A549 treated with Mapracorat at 1 μM for 4 hours (cell line): ENCODE measurements around the gene GPR155. TPM values are rescaled to one million over a fixed set of nuclear protein-coding genes. Genes with fewer than 3 reads are reported as not detected.

Experiments
- total RNA-seq: library from RNA; stranded (reverse); fragments of 200-300 nt; extraction: Qiagen RNA extraction; gene quantifications from 5 replicates; pipeline ENCODE4 v1.2.3, GENCODE V29; 2022

GPR155 gene, protein sequence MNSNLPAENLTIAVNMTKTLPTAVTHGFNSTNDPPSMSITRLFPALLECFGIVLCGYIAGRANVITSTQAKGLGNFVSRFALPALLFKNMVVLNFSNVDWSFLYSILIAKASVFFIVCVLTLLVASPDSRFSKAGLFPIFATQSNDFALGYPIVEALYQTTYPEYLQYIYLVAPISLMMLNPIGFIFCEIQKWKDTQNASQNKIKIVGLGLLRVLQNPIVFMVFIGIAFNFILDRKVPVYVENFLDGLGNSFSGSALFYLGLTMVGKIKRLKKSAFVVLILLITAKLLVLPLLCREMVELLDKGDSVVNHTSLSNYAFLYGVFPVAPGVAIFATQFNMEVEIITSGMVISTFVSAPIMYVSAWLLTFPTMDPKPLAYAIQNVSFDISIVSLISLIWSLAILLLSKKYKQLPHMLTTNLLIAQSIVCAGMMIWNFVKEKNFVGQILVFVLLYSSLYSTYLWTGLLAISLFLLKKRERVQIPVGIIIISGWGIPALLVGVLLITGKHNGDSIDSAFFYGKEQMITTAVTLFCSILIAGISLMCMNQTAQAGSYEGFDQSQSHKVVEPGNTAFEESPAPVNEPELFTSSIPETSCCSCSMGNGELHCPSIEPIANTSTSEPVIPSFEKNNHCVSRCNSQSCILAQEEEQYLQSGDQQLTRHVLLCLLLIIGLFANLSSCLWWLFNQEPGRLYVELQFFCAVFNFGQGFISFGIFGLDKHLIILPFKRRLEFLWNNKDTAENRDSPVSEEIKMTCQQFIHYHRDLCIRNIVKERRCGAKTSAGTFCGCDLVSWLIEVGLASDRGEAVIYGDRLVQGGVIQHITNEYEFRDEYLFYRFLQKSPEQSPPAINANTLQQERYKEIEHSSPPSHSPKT
- total RNA-seq, result 0.10 to 0.36 TPM (median 0.32 TPM) in 5 replicates

DNA sequence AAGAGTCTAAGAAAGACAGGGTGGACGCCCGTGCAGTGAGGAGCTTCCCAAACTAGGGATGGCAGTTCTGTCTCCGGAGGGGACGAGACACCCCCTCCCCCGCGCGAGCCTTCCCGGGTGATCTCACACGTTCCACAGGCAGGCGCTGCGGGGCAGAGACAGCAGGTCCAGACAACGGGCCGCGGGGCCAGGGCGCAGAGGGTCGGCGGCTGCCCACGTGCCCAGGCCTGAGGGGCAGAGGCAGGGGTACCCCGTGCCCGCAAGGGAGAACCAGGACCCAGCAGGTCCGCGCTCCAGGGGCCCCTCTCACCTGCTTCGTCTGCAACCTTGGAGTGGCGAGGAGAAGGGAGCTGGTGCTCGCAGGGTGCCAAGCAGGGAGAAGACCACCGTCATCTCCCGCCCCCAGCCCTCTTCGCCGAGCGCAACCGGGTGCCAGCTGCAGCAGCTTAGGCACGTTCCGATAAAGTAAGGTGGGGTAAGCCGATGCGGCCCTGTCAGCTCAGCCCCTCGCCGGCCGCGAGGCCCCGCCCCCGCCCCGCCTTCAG is at the start of gene GPR155:
Gene GPR155 (minus strand): TSS at position 467 of the 545 bp plus-strand sequence. CDS start 5,073 bp downstream, outside the sequence.

DNA sequence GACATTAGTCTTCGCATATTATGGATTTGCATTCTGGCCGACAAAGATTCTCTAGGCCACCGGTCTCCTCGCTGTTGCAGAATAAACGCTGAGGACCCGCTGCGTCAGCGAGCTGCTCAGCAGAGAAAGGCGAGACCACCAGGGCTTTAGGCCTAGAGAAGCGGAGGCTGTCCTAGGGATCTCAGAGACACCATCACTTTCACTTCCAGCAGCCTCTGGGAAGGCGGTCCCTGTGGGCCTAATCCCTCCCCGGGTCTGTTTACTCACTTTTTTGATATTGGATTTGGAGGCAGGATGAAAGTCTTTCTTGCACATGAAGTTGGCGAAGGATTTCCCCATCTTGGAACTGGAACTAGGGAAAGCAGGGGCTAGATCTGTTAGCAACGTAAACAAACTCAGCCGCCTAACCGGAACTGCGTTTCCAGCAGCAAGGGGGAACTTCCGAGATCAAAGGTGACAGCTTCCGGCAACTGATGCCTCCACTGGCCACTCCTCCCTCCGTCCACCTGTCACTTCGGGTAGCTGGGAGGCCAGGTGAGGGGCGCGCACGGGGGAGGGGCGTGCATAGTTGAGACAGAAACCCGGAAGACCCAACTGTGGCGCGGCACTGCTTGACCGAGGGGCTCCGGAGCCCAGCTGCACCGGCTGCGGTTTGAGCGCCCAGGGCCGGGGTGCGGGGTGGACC is 91.4 kb downstream of the GPR155 start, which contains the start of gene SCRN3:
Gene SCRN3 (plus strand): TSS at position 447 of the 685 bp plus-strand sequence. CDS start 2,554 bp downstream, outside the sequence.

Other genes starting within 250 kb of the GPR155 start
- 123 to 130 TPM (median 128 TPM) in 5 replicates for gene OLA1, start 238.5 kb downstream of the GPR155 start, total RNA-seq
- 1.4 to 2.6 TPM (median 2.1 TPM) in 5 replicates for gene SP9, start 152.1 kb downstream of the GPR155 start, total RNA-seq
- gene SCRN3, start 91.3 kb downstream of the GPR155 start, total RNA-seq, result 13.2 to 18.5 TPM (median 14.6 TPM) in 5 replicates
- 17.3 to 25.2 TPM (median 23.4 TPM) in 5 replicates for gene WIPF1, start 110.8 kb upstream of the GPR155 start, total RNA-seq